M059J (cell line): Measurements from ENCODE around the gene DENND11. TPM values are rescaled to one million over a fixed set of nuclear protein-coding genes. Genes with fewer than 3 reads are reported as not detected.

Experiments
- DNase-seq: peaks from one replicate; pipeline ENCODE4 v3.0.0-alpha.2; 2012; ENCODE audit warnings: low read depth
- total RNA-seq: library from RNA; depleted of rRNA; stranded (reverse); fragments of >200 nt; shearing (Covaris generic); gene quantifications from 2 replicates; pipeline ENCODE4 v1.2.3, GENCODE V29; 2014; rRNA removed

DENND11 gene
- total RNA-seq, 1 experiment from 2014 or later = 10.7 TPM

GRCh38 chr7:141679014-141679413 is 23.0 kb downstream of the DENND11 start:
- DNase-seq = no peak

GRCh38 chr7:141676618-141677017 is 25.3 kb downstream of the DENND11 start:
- DNase-seq = peak; percentile 22

GRCh38 chr7:141675436-141676215 is 26.3 kb downstream of the DENND11 start:
- no peak for DNase-seq

- DNase-seq = no peak
These were observed 27.3 kb downstream of the DENND11 start for GRCh38 chr7:141674702-141675101.

DNA sequence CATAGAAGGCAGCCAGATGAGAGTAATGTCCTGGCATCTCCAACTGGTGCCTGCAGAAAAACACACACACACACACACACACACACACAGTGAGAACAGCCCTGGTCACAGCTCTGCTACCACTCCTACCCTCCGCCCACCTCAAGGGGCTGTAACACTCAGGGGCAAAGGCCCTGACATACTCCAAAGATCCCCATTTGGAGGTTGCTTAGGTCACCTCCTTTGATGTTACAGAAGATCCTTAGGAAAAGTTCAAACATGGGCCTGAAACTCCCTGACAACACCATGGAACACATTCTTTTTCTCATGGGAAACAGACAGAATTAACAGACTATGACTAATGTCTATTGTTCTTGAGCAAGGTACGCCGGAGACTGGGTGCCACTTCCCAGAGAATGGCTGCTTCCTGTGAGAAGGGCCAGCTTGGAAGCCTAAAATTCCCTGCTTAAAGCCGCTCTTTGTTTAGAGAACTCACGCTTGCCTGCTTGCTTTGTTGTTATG is 27.7 kb downstream of the DENND11 start:
- peak; percentile 26 for DNase-seq

DNA sequence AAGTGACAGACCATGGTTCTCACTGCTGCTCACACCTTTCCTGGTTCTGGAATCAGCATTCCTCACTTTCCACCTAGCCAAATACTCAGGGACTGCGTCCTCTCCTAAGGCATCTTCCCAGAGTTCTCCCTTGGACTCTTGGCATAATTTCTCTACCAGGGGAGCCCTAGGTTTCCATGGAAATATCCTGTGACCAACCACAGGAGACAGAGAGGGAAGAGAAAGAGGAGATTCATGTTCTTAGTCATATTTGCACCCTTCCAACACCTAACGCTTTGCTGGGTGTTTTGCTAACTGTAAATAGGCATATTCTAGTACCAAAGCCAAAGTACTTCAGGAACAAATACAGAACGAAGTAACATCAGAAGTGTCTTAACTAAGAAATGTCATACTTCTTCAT is 28.6 kb downstream of the DENND11 start:
- no peak for DNase-seq

DNA sequence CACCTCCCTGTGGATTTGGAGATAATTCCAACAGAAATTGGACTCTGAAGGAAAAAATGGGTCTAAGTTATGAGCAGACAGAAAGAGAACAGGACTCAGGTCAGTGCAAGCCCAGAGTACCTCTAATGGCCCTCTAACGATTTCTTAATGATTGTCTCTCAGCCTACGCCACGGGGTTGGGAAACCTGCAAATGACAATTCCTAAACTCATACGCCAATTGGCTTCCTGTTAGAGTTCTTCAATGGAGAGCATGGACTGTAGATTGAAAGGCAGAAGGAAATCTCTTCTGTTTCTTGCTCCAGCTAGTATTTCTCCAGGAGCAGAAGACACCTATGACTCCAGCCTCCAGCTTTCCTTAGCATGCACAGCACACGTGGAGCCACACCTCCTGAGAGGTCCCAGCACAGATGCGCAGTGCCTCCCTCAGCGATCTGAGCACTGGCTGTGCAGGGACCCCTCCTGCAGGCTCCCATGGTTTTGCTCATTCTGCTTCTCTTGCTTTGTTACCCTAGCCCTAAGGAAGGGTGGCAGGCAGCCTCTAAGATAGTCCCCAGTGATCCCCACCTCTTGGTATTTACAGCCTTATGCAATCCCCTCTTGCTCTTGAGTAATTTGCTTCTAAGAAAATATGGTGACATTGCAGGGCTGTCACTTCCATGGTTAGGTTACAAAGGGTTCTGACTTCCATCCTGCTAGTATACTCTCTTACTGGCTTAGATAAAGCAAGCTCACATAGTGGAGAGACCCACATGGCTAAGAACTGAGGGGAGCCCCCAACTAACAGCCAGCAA is 30.1 kb downstream of the DENND11 start:
- DNase-seq = no peak

GRCh38 chr7:141668853-141669252 is 33.1 kb downstream of the DENND11 start:
- DNase-seq = no peak

GRCh38 chr7:141666071-141666470 is 35.9 kb downstream of the DENND11 start:
- no peak for DNase-seq

GRCh38 chr7:141665208-141666035 is 36.5 kb downstream of the DENND11 start:
- no peak for DNase-seq

- DNase-seq = no peak
These were observed 37.5 kb downstream of the DENND11 start for GRCh38 chr7:141664450-141664849.

DNA sequence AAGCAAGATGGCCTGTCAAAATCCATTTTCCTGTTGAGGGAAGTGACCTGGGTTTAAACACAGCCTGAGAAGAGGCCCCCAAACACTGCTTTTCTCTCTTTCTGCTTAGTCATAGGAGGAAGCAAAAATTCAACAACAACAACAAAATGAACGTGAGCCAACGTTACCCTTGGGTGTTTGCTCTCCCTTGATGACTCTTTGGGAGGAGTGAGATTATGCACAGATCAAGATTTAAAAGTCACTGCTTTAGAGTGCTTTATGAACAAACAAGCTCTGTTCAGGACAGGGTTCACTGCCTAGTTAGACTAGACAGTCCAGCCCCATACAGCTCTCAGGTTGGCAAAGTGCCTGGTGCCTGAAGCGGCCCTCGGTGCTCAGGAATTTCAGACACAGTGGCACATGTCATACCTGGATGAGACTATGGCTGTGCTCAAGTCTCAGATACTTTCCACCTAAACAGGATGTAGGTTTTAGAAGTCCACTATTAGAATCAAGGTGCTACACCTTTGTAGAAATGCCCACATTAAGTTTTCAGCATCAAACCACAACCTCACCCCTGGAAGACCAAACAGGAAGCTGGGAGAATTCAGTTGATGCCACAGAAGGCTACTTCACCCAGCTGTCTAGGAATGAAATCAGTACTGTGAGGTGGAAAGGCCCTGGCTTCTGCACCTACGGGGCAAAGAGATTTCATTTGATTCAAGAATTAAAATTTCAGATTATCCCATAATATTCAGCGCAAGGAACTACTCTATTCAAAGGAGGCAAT is 38.7 kb downstream of the DENND11 start:
- no peak for DNase-seq

DNA sequence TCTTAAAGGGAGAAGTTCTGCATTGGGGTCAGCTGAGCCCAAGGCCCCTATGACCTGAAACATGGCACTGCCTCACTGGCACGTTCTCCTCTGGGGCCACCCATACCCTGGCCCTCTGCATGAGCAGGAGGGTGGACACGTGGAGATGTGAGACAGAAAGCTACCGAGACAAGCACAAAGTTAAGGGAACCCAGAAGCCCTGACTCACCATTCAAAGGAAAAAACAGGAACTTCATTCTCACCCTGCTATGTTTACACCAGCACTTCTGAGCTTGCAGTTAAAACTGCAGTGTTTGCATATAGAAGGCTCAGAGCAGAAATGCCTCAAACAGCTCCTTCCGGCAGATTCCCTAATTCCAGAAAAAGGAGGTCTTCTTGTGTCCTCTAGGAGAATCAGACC is 41.7 kb downstream of the DENND11 start:
- DNase-seq = no peak

- DNase-seq = no peak
These were observed 42.5 kb downstream of the DENND11 start for GRCh38 chr7:141659501-141659900.

DNA sequence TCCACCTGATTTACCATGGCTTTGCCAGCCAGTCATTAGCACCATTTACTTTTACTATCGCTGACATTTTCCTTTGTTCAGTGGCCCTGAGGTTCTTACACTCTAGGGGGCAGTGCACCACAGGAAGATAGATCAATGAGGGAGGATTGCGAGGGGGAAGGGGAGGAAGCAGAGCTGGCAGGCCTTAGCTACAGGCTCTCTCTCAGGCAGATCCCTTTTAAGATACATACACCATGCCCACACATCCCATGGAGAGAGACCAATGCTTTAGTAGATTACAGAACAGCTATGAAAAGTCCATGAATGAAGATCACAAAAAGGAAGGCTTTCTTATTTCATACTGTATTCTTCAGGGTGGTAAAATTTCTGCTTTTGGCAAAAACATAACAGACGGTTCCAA is 47.4 kb downstream of the DENND11 start:
- DNase-seq = peak; percentile 59

DNA sequence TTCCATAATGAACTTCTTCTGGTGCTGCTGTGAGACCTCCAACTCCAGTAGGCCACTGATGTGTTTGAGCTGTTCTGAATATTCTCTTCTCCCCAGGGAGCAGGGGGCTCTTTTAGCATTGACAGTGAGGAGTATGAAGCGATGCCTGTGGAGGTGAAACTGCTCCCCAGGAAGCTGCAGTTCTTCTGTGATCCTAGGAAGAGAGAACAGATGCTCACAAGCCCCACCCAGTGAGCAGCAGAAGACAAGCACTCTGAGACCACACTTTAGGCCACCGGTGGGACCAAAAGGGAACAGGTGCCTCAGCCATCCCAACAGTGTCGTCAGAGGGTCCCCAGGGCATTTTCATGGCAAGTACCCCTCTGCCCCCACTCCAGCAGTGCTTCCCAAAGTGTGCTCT is 49.3 kb downstream of the DENND11 start:
- DNase-seq = no peak

Other genes starting within 250 kb of the DENND11 start
- 42.2 and 44.7 TPM in 2 replicates for gene AGK, start 150.8 kb downstream of the DENND11 start, total RNA-seq
- not detected in 2 replicates for gene WEE2, start 6.2 kb upstream of the DENND11 start, total RNA-seq
- gene SSBP1, start 36.2 kb upstream of the DENND11 start, total RNA-seq = 320 and 374 TPM in 2 replicates
- not detected in 2 replicates for gene TAS2R3, start 61.9 kb upstream of the DENND11 start, total RNA-seq
- 0.20 TPM in 1 of 2 replicates, not detected in the other for gene TAS2R4, start 74.5 kb upstream of the DENND11 start, total RNA-seq
- 0.30 TPM in 1 of 2 replicates, not detected in the other for gene TAS2R5, start 88.1 kb upstream of the DENND11 start, total RNA-seq
- gene PRSS37, start 139.3 kb upstream of the DENND11 start, total RNA-seq = not detected in 2 replicates
- gene OR9A4, start 214.2 kb upstream of the DENND11 start, total RNA-seq = not detected in 2 replicates
- gene CLEC5A, start 244.8 kb upstream of the DENND11 start, total RNA-seq = not detected in 2 replicates